Adrenal gland (tissue), 5 donors: ENCODE data around the gene PIM3.

ENCODE experiments used
- CTCF ChIP-seq, 6 experiments: fragments of 450-650 bp in 4 of 6; fragments of 200-600 bp in 2 of 6; sonication (generic) in 1 of 6; IDR thresholded peaks; 1 replicate in 5 of 6; 2 replicates in 1 of 6; pipeline versions ENCODE4 v1.5.1 to v1.8.0; 2016 to 2021; ENCODE audit warnings: antibody characterized with exemption in 6 of 6, mild to moderate bottlenecking in 2 of 6, moderate library complexity in 1 of 6
- POLR2A ChIP-seq, 2 donors: fragments of 450-650 bp; IDR thresholded peaks; one replicate each; pipeline ENCODE4 v1.6.1; 2017; ENCODE audit warnings: antibody characterized with exemption in 2 of 2, mild to moderate bottlenecking in 2 of 2, moderate library complexity in 1 of 2
- donor health status: DM: no; HTN: no; CAD: no.

GRCh38 chr22:49977578-49977977, 17.0 kb downstream of the PIM3 start:
- no peak for TF ChIP-seq POLR2A (IDR thresholded peaks at IDR 0.05)
- TF ChIP-seq CTCF (IDR thresholded peaks at IDR 0.05), result no peak
